Right kidney (tissue), 1 donor: ENCODE results near the gene RNU1-4.
"Not testable (repeated sequence)": the region's sequence is repeated elsewhere in the genome, so short reads cannot be mapped to it uniquely, and the experiment has no call there.

Source experiments
- DNase-seq: peaks from one replicate; pipeline ENCODE4 v3.0.0-alpha.2; 2016

Gene RNU1-4

GRCh38 chr1:16770139-16770759, 29.9 kb downstream of the RNU1-4 start:
- DNase-seq: peak; percentile 58

GRCh38 chr1:16770896-16771446, 30.7 kb downstream of the RNU1-4 start:
- DNase-seq: peak; percentile 34

GRCh38 chr1:16772275-16773204, 32.2 kb downstream of the RNU1-4 start:
- peak; percentile 79 for DNase-seq

- DNase-seq: not testable (repeated sequence)
Measured at GRCh38 chr1:16773205-16773596, 32.9 kb downstream of the RNU1-4 start.

GRCh38 chr1:16773723-16774122, 33.4 kb downstream of the RNU1-4 start:
- not testable (repeated sequence) for DNase-seq

GRCh38 chr1:16774773-16775172, 34.5 kb downstream of the RNU1-4 start:
- peak; percentile 1 for DNase-seq

GRCh38 chr1:16775290-16775689, 35.0 kb downstream of the RNU1-4 start:
- DNase-seq: not testable (repeated sequence)

- not testable (repeated sequence) for DNase-seq
Measured at GRCh38 chr1:16776248-16776647, 35.9 kb downstream of the RNU1-4 start.

- peak; percentile 1 for DNase-seq
Measured at GRCh38 chr1:16776835-16777234, 36.5 kb downstream of the RNU1-4 start.

- DNase-seq: peak; percentile 0
Measured at GRCh38 chr1:16777821-16778220, 37.5 kb downstream of the RNU1-4 start.

GRCh38 chr1:16779525-16779924, 39.2 kb downstream of the RNU1-4 start:
- peak; percentile 15 for DNase-seq

- DNase-seq: not testable (repeated sequence)
Measured at GRCh38 chr1:16781033-16781432, 40.7 kb downstream of the RNU1-4 start.

GRCh38 chr1:16781625-16782024, 41.3 kb downstream of the RNU1-4 start:
- DNase-seq: not testable (repeated sequence)

- DNase-seq: not testable (repeated sequence)
Measured at GRCh38 chr1:16784955-16785354, 44.6 kb downstream of the RNU1-4 start.

- DNase-seq: peak; percentile 35
Measured at GRCh38 chr1:16786362-16786761, 46.0 kb downstream of the RNU1-4 start.

- DNase-seq: not testable (repeated sequence)
Measured at GRCh38 chr1:16787175-16787574, 46.9 kb downstream of the RNU1-4 start.

GRCh38 chr1:16787711-16788110, 47.4 kb downstream of the RNU1-4 start:
- DNase-seq: not testable (repeated sequence)
